Neuronal stem cell (in vitro differentiated cells): ENCODE measurements around the gene SFXN1.

ENCODE experiments used
- DNase-seq: peaks from one replicate; pipeline ENCODE4 v3.0.0-alpha.2; 2013; ENCODE audit warnings: low spot score
- H2AFZ ChIP-seq: one replicate; pipeline ENCODE4 v1.6.1; 2013; ENCODE audit warnings: mild to moderate bottlenecking, low read length, inconsistent platforms
- H2AK5ac ChIP-seq: 2 replicates; pipeline ENCODE4 v1.6.1; 2013; ENCODE audit warnings: low read depth, mild to moderate bottlenecking, inconsistent platforms, low read length, moderate library complexity, mixed read lengths
- H2BK120ac ChIP-seq: 2 replicates; pipeline ENCODE4 v1.6.1; 2013; ENCODE audit warnings: low read depth, mild to moderate bottlenecking, inconsistent platforms, low read length, moderate library complexity, mixed read lengths
- H2BK12ac ChIP-seq: one replicate; pipeline ENCODE4 v1.6.1; 2013; ENCODE audit warnings: low read length, inconsistent platforms
- H2BK15ac ChIP-seq: 2 replicates; pipeline ENCODE4 v1.6.1; 2013; ENCODE audit warnings: mild to moderate bottlenecking, low read length, inconsistent platforms, mixed read lengths
- H2BK5ac ChIP-seq: one replicate; pipeline ENCODE4 v1.6.1; 2013; ENCODE audit warnings: inconsistent platforms, mild to moderate bottlenecking, low read length, moderate library complexity
- H3K14ac ChIP-seq: one replicate; pipeline ENCODE4 v1.6.1; 2013; ENCODE audit warnings: low read length, inconsistent platforms
- H3K18ac ChIP-seq: 2 replicates; pipeline ENCODE4 v1.6.1; 2013; ENCODE audit warnings: low read length, inconsistent platforms
- H3K23ac ChIP-seq: 2 replicates; pipeline ENCODE4 v1.6.1; 2013; ENCODE audit warnings: low read depth, mild to moderate bottlenecking, mixed read lengths, low read length, inconsistent platforms; ENCODE audit not compliant: poor library complexity
- H3K27ac ChIP-seq: replicated peaks from 3 replicates; pipeline ENCODE4 v1.5.1; 2013; ENCODE audit warnings: low read length, inconsistent platforms
- H3K27me3 ChIP-seq, 3 experiments: 2 replicates each; pipeline ENCODE4 v1.6.1; 2013; ENCODE audit warnings: low read length in 3 of 3, mild to moderate bottlenecking in 2 of 3, inconsistent platforms in 1 of 3, low read depth in 1 of 3, mixed read lengths in 1 of 3, moderate library complexity in 1 of 3; ENCODE audit not compliant: control insufficient read depth in 3 of 3, insufficient read depth in 3 of 3
- H3K36me3 ChIP-seq, 2 donors: replicated peaks in 1 of 2; 2 replicates each; pipeline ENCODE4 v1.6.1; 2013; ENCODE audit warnings: low read length in 2 of 2; ENCODE audit not compliant: control insufficient read depth in 2 of 2, insufficient read depth in 2 of 2
- H3K4ac ChIP-seq: 2 replicates; pipeline ENCODE4 v1.6.1; 2013; ENCODE audit warnings: inconsistent platforms, mild to moderate bottlenecking, low read length, moderate library complexity
- H3K4me1 ChIP-seq, 2 donors: 1 replicate in 1 of 2; 2 replicates in 1 of 2; pipeline ENCODE4 v1.6.1; 2013; ENCODE audit warnings: low read length in 2 of 2, low read depth in 1 of 2; ENCODE audit not compliant: control insufficient read depth in 2 of 2, insufficient read depth in 1 of 2
- H3K4me2 ChIP-seq: one replicate; pipeline ENCODE4 v1.6.1; 2013; ENCODE audit warnings: mild to moderate bottlenecking, low read length, inconsistent platforms; ENCODE audit not compliant: insufficient read depth, poor library complexity, severe bottlenecking
- H3K4me3 ChIP-seq, 2 donors: 2 replicates each; pipeline ENCODE4 v1.5.1; 2013; ENCODE audit warnings: low read length in 2 of 2, mild to moderate bottlenecking in 2 of 2, inconsistent platforms in 1 of 2, moderate library complexity in 1 of 2
- H3K79me1 ChIP-seq: one replicate; pipeline ENCODE4 v1.6.1; 2013; ENCODE audit warnings: low read depth, mild to moderate bottlenecking, inconsistent platforms, low read length, moderate library complexity
- H3K9ac ChIP-seq: one replicate; pipeline ENCODE4 v1.6.1; 2013; ENCODE audit warnings: mild to moderate bottlenecking, low read depth, low read length, inconsistent platforms; ENCODE audit not compliant: poor library complexity
- H3K9me3 ChIP-seq, 2 donors: replicated peaks in 1 of 2; 2 replicates each; pipeline versions ENCODE3 to v1.6.1; 2013; ENCODE audit warnings: low read length in 2 of 2, mild to moderate bottlenecking in 2 of 2, inconsistent platforms in 1 of 2, low read depth in 1 of 2, mixed read lengths in 1 of 2, moderate library complexity in 1 of 2; ENCODE audit not compliant: control insufficient read depth in 2 of 2, insufficient read depth in 1 of 2
- H4K8ac ChIP-seq: one replicate; pipeline ENCODE4 v1.6.1; 2013; ENCODE audit warnings: low read depth, mild to moderate bottlenecking, inconsistent platforms, low read length, moderate library complexity
- H4K91ac ChIP-seq: one replicate; pipeline ENCODE4 v1.6.1; 2013; ENCODE audit warnings: low read length, low read depth, mild to moderate bottlenecking, inconsistent platforms; ENCODE audit not compliant: poor library complexity
- WGBS, 2 donors: extraction: QIAGEN DNeasy Blood & Tissue Kit; methylation state at CpG; one replicate each; pipeline ENCODE4 v1.1.7; 2013; ENCODE audit warnings: missing lambda C conversion rate in 2 of 2, mixed read lengths in 1 of 2; ENCODE audit not compliant: insufficient read length in 2 of 2, insufficient replicate concordance in 1 of 2; ENCODE audit errors: extremely low coverage in 2 of 2; 5-methylcytosine and 5-hydroxymethylcytosine counted together

The SFXN1 gene

GRCh38 chr5:175561085-175561484 is 82.7 kb downstream of the SFXN1 start:
- Histone ChIP-seq H2BK12ac (no peak overlapping the region), H3K9me3 (no peaks in the 10 kb centered on the region), H3K23ac (no peak overlapping the region), H3K27me3 (no peaks in the 10 kb centered on the region), H3K4me1 (peaks cover 6% of the 10 kb centered on the region in 2 donors), H2AK5ac (no peak overlapping the region), H3K4me2 (no peak overlapping the region), H3K4me3 (no peak overlapping the region), H3K36me3 (no peaks in the 10 kb centered on the region), H4K8ac (no peak overlapping the region), H3K18ac (no peak overlapping the region), H3K4ac (no peak overlapping the region), H3K27ac (no peak overlapping the region), H3K9ac (no peak overlapping the region), H3K79me1 (no peaks in the 10 kb centered on the region), H2BK120ac (no peak overlapping the region), H2BK5ac (no peak overlapping the region), H2AFZ (no peak overlapping the region), H4K91ac (no peak overlapping the region), H2BK15ac (no peak overlapping the region), H3K14ac (no peak overlapping the region)
- WGBS, 2 donors, result no CpG with 5 or more reads among the region's 5 CpGs
- no peak for DNase-seq

GRCh38 chr5:175564716-175565115 is 86.4 kb downstream of the SFXN1 start:
- Histone ChIP-seq H2AFZ (no peak overlapping the region), H3K79me1 (no peaks in the 10 kb centered on the region), H3K4me3 (no peak overlapping the region), H3K4ac (no peak overlapping the region), H3K27me3 (no peaks in the 10 kb centered on the region), H3K27ac (no peak overlapping the region), H3K9ac (no peak overlapping the region), H2BK120ac (no peak overlapping the region), H3K4me1 (no peaks in the 10 kb centered on the region), H4K91ac (no peak overlapping the region), H3K36me3 (no peaks in the 10 kb centered on the region), H2BK15ac (no peak overlapping the region), H3K23ac (no peak overlapping the region), H3K4me2 (no peak overlapping the region), H2BK12ac (no peak overlapping the region), H3K9me3 (peaks cover 0 to 2% of the 10 kb centered on the region in 2 donors), H2AK5ac (no peak overlapping the region), H3K14ac (no peak overlapping the region), H3K18ac (no peak overlapping the region), H4K8ac (no peak overlapping the region), H2BK5ac (no peak overlapping the region)
- no peak for DNase-seq
- WGBS, 2 donors, result no CpG with 5 or more reads among the region's 1 CpG

GRCh38 chr5:175566697-175567096 is 88.3 kb downstream of the SFXN1 start:
- no peak overlapping the region for H3K18ac ChIP-seq
- no peaks in the 10 kb centered on the region for H3K27me3 ChIP-seq
- H3K23ac ChIP-seq, result no peak overlapping the region
- H2BK5ac ChIP-seq, result no peak overlapping the region
- H3K9ac ChIP-seq, result no peak overlapping the region
- no peak overlapping the region for H2BK120ac ChIP-seq
- DNase-seq, result no peak
- H4K91ac ChIP-seq, result no peak overlapping the region
- H3K14ac ChIP-seq, result no peak overlapping the region
- H3K79me1 ChIP-seq, result no peaks in the 10 kb centered on the region
- H2AFZ ChIP-seq, result no peak overlapping the region
- no peak overlapping the region for H3K4ac ChIP-seq
- H2BK12ac ChIP-seq, result no peak overlapping the region
- H2BK15ac ChIP-seq, result no peak overlapping the region
- no peak overlapping the region for H3K4me3 ChIP-seq
- WGBS, 2 donors, result no CpG with 5 or more reads among the region's 2 CpGs
- H3K36me3 ChIP-seq, result no peaks in the 10 kb centered on the region
- no peak overlapping the region for H3K27ac ChIP-seq
- H3K9me3 ChIP-seq, result peaks cover 0 to 3% of the 10 kb centered on the region in 2 donors
- no peak overlapping the region for H3K4me2 ChIP-seq
- H3K4me1 ChIP-seq, result no peaks in the 10 kb centered on the region
- no peak overlapping the region for H4K8ac ChIP-seq
- no peak overlapping the region for H2AK5ac ChIP-seq

GRCh38 chr5:175567954-175568353 is 89.6 kb downstream of the SFXN1 start:
- no peak overlapping the region for H3K14ac ChIP-seq
- H3K4me3 ChIP-seq, result no peak overlapping the region
- no peak overlapping the region for H2BK5ac ChIP-seq
- H2AFZ ChIP-seq, result no peak overlapping the region
- no peak overlapping the region for H2BK15ac ChIP-seq
- no peak overlapping the region for H4K8ac ChIP-seq
- H3K27me3 ChIP-seq, result no peaks in the 10 kb centered on the region
- no peak overlapping the region for H4K91ac ChIP-seq
- H3K18ac ChIP-seq, result no peak overlapping the region
- no CpG with 5 or more reads among the region's 1 CpG for WGBS, 2 donors
- no peak overlapping the region for H3K4ac ChIP-seq
- H3K27ac ChIP-seq, result no peak overlapping the region
- H2AK5ac ChIP-seq, result no peak overlapping the region
- H3K23ac ChIP-seq, result no peak overlapping the region
- H3K4me1 ChIP-seq, result no peaks in the 10 kb centered on the region
- H3K4me2 ChIP-seq, result no peak overlapping the region
- H3K36me3 ChIP-seq, result no peaks in the 10 kb centered on the region
- no peak overlapping the region for H2BK120ac ChIP-seq
- no peak overlapping the region for H2BK12ac ChIP-seq
- H3K9me3 ChIP-seq, result peaks cover 0 to 3% of the 10 kb centered on the region in 2 donors
- no peak for DNase-seq
- H3K79me1 ChIP-seq, result no peaks in the 10 kb centered on the region
- no peak overlapping the region for H3K9ac ChIP-seq
